ENCODE measurements around the gene NIN.
"Not testable (repeated sequence)": the region's sequence is repeated elsewhere in the genome, so short reads cannot be mapped to it uniquely, and the experiment has no call there.

NIN gene

GRCh38 chr14:50717811-50718210, 113.2 kb downstream of the NIN start:
- DNase-seq (ENCODE audit: low read depth in 2 of 2), result no peak

GRCh38 chr14:50714450-50715073, 116.4 kb downstream of the NIN start:
- no peak for DNase-seq (ENCODE audit: low read depth in 2 of 2)

GRCh38 chr14:50711043-50711442, 119.9 kb downstream of the NIN start:
- no peak for DNase-seq (ENCODE audit: low read depth in 2 of 2)

- no peak for DNase-seq (ENCODE audit: low read depth in 2 of 2)
Observed at GRCh38 chr14:50705026-50705593, 125.9 kb downstream of the NIN start.

- DNase-seq (ENCODE audit: low read depth in 2 of 2), result no peak
Observed at GRCh38 chr14:50704454-50705010, 126.4 kb downstream of the NIN start.

- DNase-seq (ENCODE audit: low read depth in 2 of 2), result no peak
Observed at GRCh38 chr14:50697659-50698290, 133.2 kb downstream of the NIN start.

- not testable (repeated sequence) for DNase-seq (ENCODE audit: low read depth in 2 of 2)
Observed at GRCh38 chr14:50694260-50694659, 136.7 kb downstream of the NIN start.

GRCh38 chr14:50688875-50689274, 142.1 kb downstream of the NIN start:
- no peak for DNase-seq (ENCODE audit: low read depth in 2 of 2)

GRCh38 chr14:50679674-50680073, 151.3 kb downstream of the NIN start:
- no peak for DNase-seq (ENCODE audit: low read depth in 2 of 2)

- no peak for DNase-seq (ENCODE audit: low read depth in 2 of 2)
Observed at GRCh38 chr14:50678163-50678562, 152.8 kb downstream of the NIN start.

- DNase-seq (ENCODE audit: low read depth in 2 of 2), result no peak
Observed at GRCh38 chr14:50677527-50678063, 153.4 kb downstream of the NIN start.

GRCh38 chr14:50676814-50677516, 154.0 kb downstream of the NIN start:
- no peak for DNase-seq (ENCODE audit: low read depth in 2 of 2)

- DNase-seq (ENCODE audit: low read depth in 2 of 2), result no peak
Observed at GRCh38 chr14:50675597-50675996, 155.4 kb downstream of the NIN start.

- no peak for DNase-seq (ENCODE audit: low read depth in 2 of 2)
Observed at GRCh38 chr14:50670866-50671256, 160.1 kb downstream of the NIN start.

- no peak for DNase-seq (ENCODE audit: low read depth in 2 of 2)
Observed at GRCh38 chr14:50670196-50670865, 160.6 kb downstream of the NIN start.
